AG04449 (cell line): ENCODE measurements around the gene HIPK2.

ENCODE experiments used
- CTCF ChIA-PET: fragments of 350-600 bp; formaldehyde crosslinking; extraction: SDS; loops from one replicate; lab custom pipeline; 2021; ENCODE audit warnings: antibody characterized with exemption; lab: Yijun Ruan, JAX
- POLR2A ChIA-PET: fragments of 400-600, 350-600 bp; formaldehyde crosslinking; extraction: SDS; loops from one replicate; lab custom pipeline; 2020; ENCODE audit warnings: antibody characterized with exemption, inconsistent platforms; lab: Yijun Ruan, JAX
- DNase-seq: peaks from one replicate; pipeline ENCODE4 v3.0.0-alpha.2; 2010; ENCODE audit warnings: low read depth, low spot score
- H3K4me3 ChIP-seq: 2 replicates; pipeline ENCODE4 v1.5.1; 2011; ENCODE audit warnings: low read depth, mild to moderate bottlenecking, control low read depth, low read length
- CTCF ChIP-seq: IDR thresholded peaks from one replicate; pipeline ENCODE4 v1.5.1; 2011; ENCODE audit warnings: mild to moderate bottlenecking, moderate library complexity, low read length, control low read depth, inconsistent platforms; ENCODE audit not compliant: insufficient read depth; ENCODE audit errors: missing control alignments

HIPK2 gene

GRCh38 chr7:139629392-139630082 is 148.3 kb downstream of the HIPK2 start:
- ChIA-PET POLR2A (interaction anchor here (0.5 kb wide), 1 partner anchor 144 kb away, joined by 4 read pairs; no protein-coding TSS in a partner anchor), CTCF (interaction anchor here (1.2 to 7.9 kb wide), 6 partner anchors 10 to 375 kb away, joined by 3 to 89 read pairs (median 14); no protein-coding TSS in a partner anchor)
- DNase-seq = no peak
- no peak for TF ChIP-seq CTCF
- H3K4me3 ChIP-seq = no peak overlapping the region

GRCh38 chr7:139627831-139628230 is 150.0 kb downstream of the HIPK2 start:
- ChIA-PET CTCF (interaction anchor here (0.6 to 7.9 kb wide), 4 partner anchors 8 to 36 kb away, joined by 3 to 89 read pairs (median 14); no protein-coding TSS in a partner anchor), POLR2A (no interaction called here)
- no peak for TF ChIP-seq CTCF
- H3K4me3 ChIP-seq = no peak overlapping the region
- no peak for DNase-seq

GRCh38 chr7:139626817-139627216 is 151.0 kb downstream of the HIPK2 start:
- DNase-seq = no peak
- CTCF ChIA-PET = interaction anchor here (3.0 to 7.9 kb wide), 3 partner anchors 7 to 375 kb away, joined by 10 to 89 read pairs (median 26); no protein-coding TSS in a partner anchor
- POLR2A ChIA-PET = no interaction called here
- no peak overlapping the region for H3K4me3 ChIP-seq
- no peak for TF ChIP-seq CTCF

GRCh38 chr7:139623518-139623917 is 154.3 kb downstream of the HIPK2 start:
- no peak for TF ChIP-seq CTCF
- no peak for DNase-seq
- POLR2A ChIA-PET = no interaction called here
- CTCF ChIA-PET = interaction anchor here (3.0 to 8.0 kb wide), 2 partner anchors 22 to 378 kb away, joined by 11 to 296 read pairs; no protein-coding TSS in a partner anchor
- H3K4me3 ChIP-seq = no peak overlapping the region

- TF ChIP-seq CTCF = peak; percentile 56
- CTCF ChIA-PET = interaction anchor here (0.6 to 8.0 kb wide), 21 partner anchors 9 to 420 kb away, joined by 3 to 296 read pairs (median 5); partner anchors contain the start of gene HIPK2
- no peak overlapping the region for H3K4me3 ChIP-seq
- DNase-seq = no peak
- POLR2A ChIA-PET = no interaction called here
Observed at GRCh38 chr7:139620676-139621344, 157.0 kb downstream of the HIPK2 start.

- ChIA-PET POLR2A (interaction anchor here (0.7 kb wide), 1 partner anchor 28 kb away, joined by 3 read pairs; no protein-coding TSS in a partner anchor), CTCF (interaction anchor here (0.6 to 8.0 kb wide), 47 partner anchors 9 to 400 kb away, joined by 3 to 296 read pairs (median 6); partner anchors contain the start of gene HIPK2)
- H3K4me3 ChIP-seq = no peak overlapping the region
- no peak for TF ChIP-seq CTCF
- peak; percentile 14 for DNase-seq
Observed at GRCh38 chr7:139619367-139619657, 158.5 kb downstream of the HIPK2 start.
